ENCODE data around the gene TTLL8.

DNA sequence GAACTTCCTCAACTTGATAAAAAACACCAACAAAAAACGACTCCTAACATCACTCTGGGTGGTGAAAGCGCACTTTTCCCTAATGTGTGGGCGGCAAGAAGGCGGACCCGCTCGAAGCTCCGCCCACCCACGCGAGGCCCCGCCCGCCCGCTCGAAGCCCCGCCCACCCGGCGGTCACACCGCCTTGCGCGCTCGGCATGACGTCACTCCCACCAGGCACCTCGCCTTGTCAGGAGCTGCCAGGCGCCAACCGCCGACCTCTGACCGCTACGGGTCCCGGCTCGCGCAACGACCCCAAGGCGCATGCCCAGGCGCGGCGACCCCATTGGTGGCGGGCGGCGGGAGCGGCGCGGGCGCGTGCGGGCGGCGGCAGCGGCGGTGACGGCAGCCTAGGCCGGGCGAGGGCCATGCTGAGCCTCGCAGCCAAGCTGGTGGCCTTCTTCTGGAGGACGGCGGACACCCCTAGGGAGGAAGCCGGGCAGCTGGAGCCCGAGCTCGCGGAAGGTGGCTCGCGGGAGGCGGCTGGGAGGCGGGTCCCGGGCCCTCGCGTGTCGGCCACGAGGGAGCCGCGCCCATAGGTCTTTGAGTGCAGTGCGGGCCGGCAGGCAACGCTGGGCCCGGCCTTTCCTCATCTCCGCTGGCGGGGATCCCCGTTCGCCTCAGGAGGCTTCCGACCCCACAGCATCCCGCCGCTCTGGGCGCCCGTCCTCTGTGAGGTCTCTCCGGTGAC is 31.7 kb upstream of the TTLL8 start, which contains the start of gene MOV10L1:
- TF ChIP-seq CTCF (IDR thresholded peaks at IDR 0.05) (no peak), POLR2AphosphoS5 (IDR thresholded peaks at IDR 0.05) (no peak)
